K562 (cell line): ENCODE results near the gene HIGD1C. TPM values are rescaled to one million over a fixed set of nuclear protein-coding genes. Genes with fewer than 3 reads are reported as not detected.

ENCODE experiments used
- ATAC-seq: fragments of 200-7000 bp; cut with Tn5 transposase; 3 replicates; pipeline ENCODE4 v1.9.1; 2020; ENCODE audit warnings: moderate library complexity
- BruUV-seq: library from RNA; stranded (reverse); fragments of 400-500 nt; replicated peaks from 2 replicates; lab custom pipeline; 2021; lab: Mats Ljungman, UMichigan
- CTCF ChIA-PET: fragments of 300-600 bp; formaldehyde crosslinking; extraction: SDS; loops from one replicate; lab custom pipeline; 2021; ENCODE audit warnings: low intra/inter-chr PET ratio; lab: Yijun Ruan, JAX
- POLR2A ChIA-PET: fragments of 300-600, 350-650 bp; sonication (Branson Sonifier 250); formaldehyde crosslinking; extraction: SDS; loops from one replicate; lab custom pipeline; 2021; ENCODE audit warnings: antibody characterized with exemption, inconsistent platforms; lab: Yijun Ruan, JAX
- DNase-seq, 4 experiments: peaks; one replicate each; pipeline versions ENCODE4 v3.0.0 to v3.0.0-alpha.2; 2011 to 2018; ENCODE audit warnings: low spot score in 3 of 4, mixed read lengths in 3 of 4; ENCODE audit errors: extremely low read depth in 1 of 4
- FAIRE-seq: peaks from 2 replicates; lab custom pipeline; 2011; peaks lifted over from hg19 to GRCh38; lab: Jason Lieb, UNC
- H2AFZ ChIP-seq: 2 replicates; pipeline ENCODE4 v1.6.0; 2011; ENCODE audit warnings: low read depth, low read length, control low read depth, inconsistent platforms
- H3K27ac ChIP-seq: fragments of 200-600 bp; 3 replicates; pipeline ENCODE4 v1.8.0; 2011; ENCODE audit warnings: low read depth, mild to moderate bottlenecking, control low read depth, inconsistent platforms, low read length, moderate library complexity, mixed read lengths; ENCODE audit errors: extremely low read depth
- H3K27me3 ChIP-seq, 2 experiments: fragments of 300-600 bp in 1 of 2; 2 replicates in 1 of 2; 3 replicates in 1 of 2; pipeline versions ENCODE4 v1.6.0 to v1.8.0; 2011; ENCODE audit warnings: inconsistent platforms in 2 of 2, low read length in 2 of 2, mild to moderate bottlenecking in 1 of 2, mixed read lengths in 1 of 2, moderate library complexity in 1 of 2; ENCODE audit not compliant: control insufficient read depth in 2 of 2, insufficient read depth in 2 of 2
- H3K36me3 ChIP-seq: fragments of 300-600 bp; 3 replicates; pipeline ENCODE4 v1.8.0; 2011; ENCODE audit warnings: mild to moderate bottlenecking, low read length, inconsistent platforms; ENCODE audit not compliant: control insufficient read depth, insufficient read depth
- H3K4me1 ChIP-seq, 2 experiments: fragments of 200-600 bp in 1 of 2; replicated peaks in 1 of 2; 2 replicates in 1 of 2; 3 replicates in 1 of 2; pipeline versions ENCODE4 v1.5.1 to v1.8.0; 2011; ENCODE audit warnings: inconsistent platforms in 2 of 2, low read length in 2 of 2, mild to moderate bottlenecking in 1 of 2, mixed read lengths in 1 of 2, moderate library complexity in 1 of 2; ENCODE audit not compliant: control insufficient read depth in 2 of 2, insufficient read depth in 2 of 2
- H3K4me2 ChIP-seq: 2 replicates; pipeline ENCODE4 v1.6.1; 2011; ENCODE audit warnings: low read length, control low read depth, inconsistent platforms, mixed read lengths; ENCODE audit not compliant: insufficient read depth
- H3K4me3 ChIP-seq: fragments of 200-600 bp; sonication (generic), shearing (Covaris generic); 2 replicates; pipeline ENCODE4 v1.5.1; 2016; ENCODE audit warnings: control low read depth, inconsistent platforms
- H3K79me2 ChIP-seq: fragments of 200-600 bp; 3 replicates; pipeline ENCODE4 v1.8.0; 2011; ENCODE audit warnings: low read length, inconsistent platforms; ENCODE audit not compliant: control insufficient read depth, insufficient read depth
- H3K9ac ChIP-seq, 2 experiments: 2 replicates each; pipeline versions ENCODE4 v1.6.0 to v1.6.1; 2011; ENCODE audit warnings: low read depth in 2 of 2, low read length in 2 of 2, control low read depth in 1 of 2, inconsistent platforms in 1 of 2, mild to moderate bottlenecking in 1 of 2, mixed read lengths in 1 of 2; ENCODE audit not compliant: insufficient read depth in 1 of 2
- H3K9me1 ChIP-seq: one replicate; pipeline ENCODE4 v1.6.0; 2011; ENCODE audit warnings: inconsistent platforms, mild to moderate bottlenecking, low read length, moderate library complexity; ENCODE audit not compliant: control insufficient read depth, insufficient read depth
- H3K9me3 ChIP-seq: replicated peaks from 2 replicates; pipeline ENCODE4 v1.5.1; 2011; ENCODE audit warnings: low read depth, low read length, inconsistent platforms; ENCODE audit not compliant: control insufficient read depth, insufficient read depth
- H4K20me1 ChIP-seq: replicated peaks from 2 replicates; pipeline ENCODE4 v1.6.1; 2011; ENCODE audit warnings: low read length, inconsistent platforms, mixed read lengths; ENCODE audit not compliant: control insufficient read depth, insufficient read depth
- HIVEP1 ChIP-seq: fragments of 250-450 bp; sonication (Bioruptor Pico); IDR thresholded peaks from 2 replicates; pipeline ENCODE4 v1.4.0; 2020; ENCODE audit warnings: mild to moderate bottlenecking
- MTA3 ChIP-seq: fragments of 450-650 bp; formaldehyde crosslinking; IDR thresholded peaks from 2 replicates; pipeline ENCODE4 v1.6.1; 2017; ENCODE audit warnings: mild to moderate bottlenecking, borderline replicate concordance
- PHF21A ChIP-seq: fragments of 450-650 bp; IDR thresholded peaks from 2 replicates; pipeline ENCODE4 v1.6.1; 2017; ENCODE audit warnings: low read depth, borderline replicate concordance
- SMARCA5 ChIP-seq: fragments of 450-650 bp; IDR thresholded peaks from 2 replicates; pipeline ENCODE4 v1.6.1; 2016
- ZKSCAN1 ChIP-seq: fragments of 150-350 bp; IDR thresholded peaks from 2 replicates; pipeline ENCODE4 v1.6.1; 2016; ENCODE audit warnings: low read depth, low read length
- ZNF23 ChIP-seq: fragments of 250-450 bp; sonication (Bioruptor Pico); IDR thresholded peaks from 2 replicates; pipeline ENCODE4 v1.4.0; 2020; ENCODE audit warnings: mild to moderate bottlenecking
- ZNF24 ChIP-seq: fragments of 450-650 bp; IDR thresholded peaks from 2 replicates; pipeline ENCODE4 v1.6.1; 2016
- WGBS: fragments of 100-300 bp; shearing (Covaris generic); methylation state at CpG from one replicate; pipeline ENCODE4 v1.1.6; 2016; ENCODE audit warnings: low coverage, mixed read lengths; ENCODE audit not compliant: insufficient coverage; ENCODE audit errors: missing lambda C conversion rate; 5-methylcytosine and 5-hydroxymethylcytosine counted together
- in situ Hi-C: fragments of 300-500 bp; cut with MboI; formaldehyde crosslinking; loops from 4 replicates; pipeline ENCODE4 v1.15.0; 2018; ENCODE audit warnings: inconsistent platforms, mixed read lengths
- intact Hi-C: fragments of 100-400 bp; cut with micrococcal nuclease; formaldehyde crosslinking; loops from 2 replicates; pipeline ENCODE4 v1.14.2; 2022
- polyA plus RNA-seq, 8 experiments: library from polyadenylated mRNA; depleted of rRNA in 4 of 8; stranded (reverse) in 5 of 8; unstranded in 3 of 8; fragments of >200 nt; fragmentation: Nextera tagmentation in 2 of 8; fragmentation: Illumina TruSeq in 1 of 8; extraction: Ambion mirVana in 2 of 8; extraction: Trizol in 1 of 8; gene quantifications; 2 replicates each; pipeline versions ENCODE4 v1.2.1 to v1.2.3, GENCODE V29; 2011 to 2014; ENCODE audit warnings: inconsistent platforms in 1 of 8, missing spikeins in 1 of 8
- total RNA-seq, 7 experiments: library from RNA; depleted of rRNA in 6 of 7; stranded (reverse); fragments of >200 nt in 6 of 7; fragmentation: Illumina TruSeq in 2 of 7; extraction: Trizol in 2 of 7; gene quantifications; 2 replicates each; pipeline versions ENCODE4 v1.2.1 to v1.2.3, GENCODE V29; 2011 to 2021; ENCODE audit warnings: low replicate concordance in 1 of 7
- TF ChIP-seq, protein P1 (sequence below): sonication (generic); formaldehyde crosslinking; IDR thresholded peaks from 2 replicates; pipeline ENCODE4 v1.5.0; 2020; ENCODE audit warnings: missing genetic modification reagents

The HIGD1C gene
- total and polyA plus RNA-seq, 9 of the 15 experiments (the other 6 are each of a cell fraction or from before 2014, with no cell fraction given): not detected

DNA sequence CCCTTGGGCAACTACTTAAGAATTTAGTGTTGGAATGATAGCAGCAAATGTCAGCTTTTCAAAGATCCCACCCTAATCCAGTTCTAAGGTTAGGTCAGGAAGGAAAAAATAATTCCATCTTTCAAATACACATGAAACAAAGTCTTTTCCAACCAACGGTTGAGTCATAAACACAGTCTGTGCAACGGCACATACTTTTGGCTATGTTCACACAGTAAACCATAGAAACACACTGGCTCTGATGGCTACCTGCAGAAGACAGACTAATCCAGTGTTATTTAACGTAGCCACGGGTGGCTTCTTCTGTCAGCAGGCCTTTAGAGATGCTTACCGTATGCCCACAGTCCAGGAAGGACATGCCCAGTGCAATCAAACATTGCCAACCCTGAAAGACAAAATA lies 35.7 kb downstream of the HIGD1C start:
- DNase-seq (no peak), ATAC-seq (no peak), FAIRE-seq (no peak)
- intact Hi-C loops (loop anchor here (2.0 to 5.0 kb wide), 2 partner anchors 37 to 364 kb away; no protein-coding TSS in a partner anchor), in situ Hi-C loops (no loop called here)
- H3K4me2 ChIP-seq: no peak overlapping the region
- peaks cover 69% of the 10 kb centered on the region for H3K36me3 ChIP-seq
- POLR2A ChIA-PET: interaction anchor here (0.6 to 1.5 kb wide), 3 partner anchors 8 to 39 kb away, joined by 3 to 4 read pairs (median 4); no protein-coding TSS in a partner anchor
- H3K4me1 ChIP-seq: no peaks in the 10 kb centered on the region
- H3K27me3 ChIP-seq: no peaks in the 10 kb centered on the region
- no peak overlapping the region for H3K4me3 ChIP-seq
- 84% methylated on average over 5 of the region's 5 CpGs for WGBS
- H3K79me2 ChIP-seq: no peaks in the 10 kb centered on the region
- no peak for TF ChIP-seq HIVEP1 (CRISPR knock-in tag)
- no peak overlapping the region for H3K27ac ChIP-seq
- H4K20me1 ChIP-seq: no peaks in the 10 kb centered on the region
- no peaks in the 10 kb centered on the region for H3K9me3 ChIP-seq
- no TSS peak for BruUV-seq
- no peaks in the 10 kb centered on the region for H3K9me1 ChIP-seq
- H2AFZ ChIP-seq: no peak overlapping the region
- H3K9ac ChIP-seq: no peak overlapping the region
- CTCF ChIA-PET: interaction anchor here (1.3 to 3.1 kb wide), 3 partner anchors 162 to 223 kb away, joined by 3 to 33 read pairs (median 8); no protein-coding TSS in a partner anchor

DNA sequence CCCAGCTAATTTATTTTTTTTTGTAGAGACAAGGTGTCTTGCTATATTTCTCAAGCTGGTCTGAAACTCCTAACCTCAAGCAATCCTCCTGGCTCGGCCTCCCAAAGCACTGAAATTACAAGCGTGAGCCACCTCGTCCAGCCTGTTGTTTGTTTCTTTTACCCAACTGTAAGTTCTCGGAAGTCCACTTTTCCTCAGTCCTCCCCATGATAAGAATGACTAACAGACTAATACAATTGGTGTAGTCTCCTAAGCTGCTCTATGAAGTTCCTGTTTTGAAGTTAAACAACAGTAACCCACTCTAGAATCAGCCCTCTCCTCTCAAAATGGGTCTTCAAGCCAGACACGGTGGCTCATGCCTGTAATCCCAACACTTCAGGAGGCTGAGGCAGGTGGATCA lies 36.5 kb downstream of the HIGD1C start:
- Histone ChIP-seq H3K27me3 (no peaks in the 10 kb centered on the region), H3K9me1 (no peaks in the 10 kb centered on the region), H3K9me3 (no peaks in the 10 kb centered on the region), H2AFZ (no peak overlapping the region), H3K4me2 (no peak overlapping the region), H3K9ac (no peak overlapping the region), H3K27ac (no peak overlapping the region), H3K79me2 (no peaks in the 10 kb centered on the region), H3K4me3 (no peak overlapping the region), H4K20me1 (no peaks in the 10 kb centered on the region), H3K36me3 (peaks cover 69% of the 10 kb centered on the region), H3K4me1 (no peaks in the 10 kb centered on the region)
- ATAC-seq: no peak
- ChIA-PET POLR2A (no interaction called here), CTCF (interaction anchor here (0.6 to 1.3 kb wide), 2 partner anchors 163 to 171 kb away, joined by 3 to 8 read pairs; no protein-coding TSS in a partner anchor)
- BruUV-seq: no TSS peak
- in situ Hi-C loops (no loop called here), intact Hi-C loops (loop anchor here (2.0 to 5.0 kb wide), 2 partner anchors 36 to 363 kb away; no protein-coding TSS in a partner anchor)
- 69% methylated on average over 5 of the region's 5 CpGs for WGBS
- no peak for FAIRE-seq
- no peak for DNase-seq
- TF ChIP-seq ZNF23 (CRISPR knock-in tag) (no peak), ZKSCAN1 (no peak), SMARCA5 (no peak), ZNF24 (no peak), PHF21A (no peak), MTA3 (no peak)
- TF ChIP-seq, protein P1, sequence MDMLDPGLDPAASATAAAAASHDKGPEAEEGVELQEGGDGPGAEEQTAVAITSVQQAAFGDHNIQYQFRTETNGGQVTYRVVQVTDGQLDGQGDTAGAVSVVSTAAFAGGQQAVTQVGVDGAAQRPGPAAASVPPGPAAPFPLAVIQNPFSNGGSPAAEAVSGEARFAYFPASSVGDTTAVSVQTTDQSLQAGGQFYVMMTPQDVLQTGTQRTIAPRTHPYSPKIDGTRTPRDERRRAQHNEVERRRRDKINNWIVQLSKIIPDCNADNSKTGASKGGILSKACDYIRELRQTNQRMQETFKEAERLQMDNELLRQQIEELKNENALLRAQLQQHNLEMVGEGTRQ: no peak
